HepG2 (cell line): ENCODE results near the gene MTRFR. TPM values are rescaled to one million over a fixed set of nuclear protein-coding genes. Genes with fewer than 3 reads are reported as not detected.

Experiments used
- ASH2L ChIP-seq: fragments of 300-600, 200-600 bp; sonication (generic); IDR thresholded peaks from 2 replicates; pipeline ENCODE4 v1.7.0; 2017; ENCODE audit warnings: low read depth, mild to moderate bottlenecking, moderate library complexity, mixed read lengths, low read length; ENCODE audit not compliant: insufficient read length
- CHD4 ChIP-seq: fragments of 200-600 bp; sonication (generic); IDR thresholded peaks from 2 replicates; pipeline ENCODE4 v1.7.0; 2017; ENCODE audit warnings: mild to moderate bottlenecking, low read length, borderline replicate concordance
- ERF ChIP-seq: IDR thresholded peaks from 2 replicates; pipeline ENCODE4 v1.6.1; 2018; ENCODE audit warnings: missing biosample characterization, missing genetic modification reagents
- GABPA ChIP-seq, 2 experiments: IDR thresholded peaks; 2 replicates each; pipeline ENCODE4 v1.6.1; 2011 to 2016; ENCODE audit warnings: low read depth in 2 of 2, low read length in 1 of 2, missing biosample characterization in 1 of 2, missing genetic modification characterization in 1 of 2
- HMGA1 ChIP-seq: sonication (generic); formaldehyde crosslinking; conservative IDR thresholded peaks from 2 replicates; pipeline ENCODE4 v1.4.0; 2020; ENCODE audit warnings: missing genetic modification reagents
- LCORL ChIP-seq, 2 experiments: fragments of 450-650 bp in 1 of 2; sonication (generic) in 1 of 2; formaldehyde crosslinking in 1 of 2; IDR thresholded peaks; 2 replicates each; pipeline versions ENCODE4 v1.5.0 to v1.6.1; 2017 to 2020; ENCODE audit warnings: antibody characterized with exemption in 1 of 2, missing genetic modification reagents in 1 of 2
- PHF20 ChIP-seq: sonication (generic); formaldehyde crosslinking; IDR thresholded peaks from 2 replicates; pipeline ENCODE4 v1.5.0; 2020; ENCODE audit warnings: mild to moderate bottlenecking, missing genetic modification reagents
- PHF21A ChIP-seq: sonication (generic); formaldehyde crosslinking; IDR thresholded peaks from 2 replicates; pipeline ENCODE4 v1.5.0; 2020; ENCODE audit warnings: mild to moderate bottlenecking, missing genetic modification reagents
- PLRG1 ChIP-seq: fragments of 450-650 bp; conservative IDR thresholded peaks from 2 replicates; pipeline ENCODE4 v1.6.1; 2016
- RBAK ChIP-seq: sonication (generic); formaldehyde crosslinking; IDR thresholded peaks from 2 replicates; pipeline ENCODE4 v1.5.1; 2020; ENCODE audit warnings: mild to moderate bottlenecking, missing genetic modification reagents
- SMC3 ChIP-seq: IDR thresholded peaks from 2 replicates; pipeline ENCODE4 v1.6.1; 2011; ENCODE audit warnings: low read length, improper control_type of control experiment
- TBX2 ChIP-seq: sonication (generic); formaldehyde crosslinking; IDR thresholded peaks from 2 replicates; pipeline ENCODE4 v1.5.0; 2020; ENCODE audit warnings: missing genetic modification reagents, mild to moderate bottlenecking, borderline replicate concordance
- TSC22D2 ChIP-seq: sonication (generic); formaldehyde crosslinking; IDR thresholded peaks from 2 replicates; pipeline ENCODE4 v1.5.1; 2020; ENCODE audit warnings: missing genetic modification reagents, mild to moderate bottlenecking, borderline replicate concordance
- U2AF2 ChIP-seq: fragments of 200-400 bp; formaldehyde crosslinking; IDR thresholded peaks from 2 replicates; pipeline ENCODE4 v1.6.1; 2017; ENCODE audit warnings: low read depth, mild to moderate bottlenecking, low read length
- ZKSCAN5 ChIP-seq: sonication (generic); formaldehyde crosslinking; IDR thresholded peaks from 2 replicates; pipeline ENCODE4 v1.5.1; 2020; ENCODE audit warnings: mild to moderate bottlenecking, missing genetic modification reagents
- ZNF224 ChIP-seq: sonication (generic); formaldehyde crosslinking; IDR thresholded peaks from 2 replicates; pipeline ENCODE4 v1.5.0; 2020; ENCODE audit warnings: mild to moderate bottlenecking, missing genetic modification reagents
- ZNF614 ChIP-seq: IDR thresholded peaks from 2 replicates; pipeline ENCODE4 v1.6.1; 2018; ENCODE audit warnings: missing biosample characterization, missing genetic modification reagents, inconsistent platforms, borderline replicate concordance
- ZNF747 ChIP-seq: sonication (generic); formaldehyde crosslinking; IDR thresholded peaks from 2 replicates; pipeline ENCODE4 v1.8.1; 2023; ENCODE audit warnings: missing genetic modification reagents, mild to moderate bottlenecking, borderline replicate concordance
- ZNF766 ChIP-seq: sonication (generic); formaldehyde crosslinking; IDR thresholded peaks from 2 replicates; pipeline ENCODE4 v1.5.0; 2020; ENCODE audit warnings: missing genetic modification reagents, borderline replicate concordance
- ZNF781 ChIP-seq: sonication (generic); formaldehyde crosslinking; IDR thresholded peaks from 2 replicates; pipeline ENCODE4 v1.5.1; 2020; ENCODE audit warnings: borderline replicate concordance, mild to moderate bottlenecking, missing genetic modification reagents; ENCODE audit errors: not compliant biosample characterization
- ZNF850 ChIP-seq: sonication (generic); formaldehyde crosslinking; conservative IDR thresholded peaks from 2 replicates; pipeline ENCODE4 v1.9.0; 2021; ENCODE audit warnings: mild to moderate bottlenecking, missing genetic modification reagents
- ZZZ3 ChIP-seq: sonication (generic); formaldehyde crosslinking; IDR thresholded peaks from 2 replicates; pipeline ENCODE4 v1.4.0; 2020; ENCODE audit warnings: missing genetic modification reagents, mild to moderate bottlenecking, borderline replicate concordance
- polyA plus RNA-seq, 8 experiments: library from polyadenylated mRNA; depleted of rRNA in 3 of 8; stranded (reverse) in 7 of 8; unstranded in 1 of 8; fragments of >200 nt; fragmentation: Illumina TruSeq in 4 of 8; extraction: Trizol in 4 of 8; gene quantifications; 2 replicates each; pipeline versions ENCODE4 v1.2.1 to v1.2.3, GENCODE V29; 2011 to 2016; ENCODE audit warnings: low read depth in 4 of 8, missing spikeins in 1 of 8, mixed read lengths in 1 of 8; ENCODE audit not compliant: insufficient read depth in 1 of 8
- total RNA-seq, 5 experiments: library from RNA; depleted of rRNA; stranded (reverse); fragments of >200 nt; fragmentation: Illumina TruSeq; extraction: Trizol; gene quantifications; 2 replicates each; pipeline ENCODE4 v1.2.3, GENCODE V29; 2016; ENCODE audit warnings: low read depth in 1 of 5
- TF ChIP-seq, protein P1 (sequence below): IDR thresholded peaks from 2 replicates; pipeline ENCODE4 v1.6.1; 2016; ENCODE audit warnings: low read depth, borderline replicate concordance
- TF ChIP-seq, protein P2 (sequence below): IDR thresholded peaks from 2 replicates; pipeline ENCODE4 v1.6.1; 2012; ENCODE audit warnings: low read depth, low read length, improper control_type of control experiment
- TF ChIP-seq, protein P3 (sequence below): sonication (generic); formaldehyde crosslinking; IDR thresholded peaks from 2 replicates; pipeline ENCODE4 v1.4.0; 2020; ENCODE audit warnings: missing genetic modification reagents
- TF ChIP-seq, protein P4 (sequence below): sonication (generic); formaldehyde crosslinking; IDR thresholded peaks from 2 replicates; pipeline ENCODE4 v1.4.0; 2020; ENCODE audit warnings: missing genetic modification reagents

Gene MTRFR
- total and polyA plus RNA-seq, 2 of the 13 experiments (the other 11 are each of a cell fraction or from before 2014, with no cell fraction given): 7.1 to 9.9 TPM

DNA sequence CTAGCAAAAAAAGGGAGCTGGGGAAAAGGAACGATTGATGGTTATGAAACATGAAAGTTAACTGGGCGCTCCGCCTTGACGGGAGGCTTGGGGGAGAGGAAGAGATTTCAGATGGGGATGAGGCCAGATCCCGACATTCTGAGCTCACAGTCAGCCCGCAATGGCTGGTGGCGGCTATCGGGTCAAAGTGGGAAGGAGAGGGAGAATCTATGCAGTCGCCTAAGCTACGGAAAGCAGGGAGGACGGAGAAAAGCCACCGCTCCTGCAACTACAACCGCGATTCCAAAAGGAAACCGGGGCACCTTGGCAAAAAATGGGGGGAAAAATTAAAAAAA is 797 bp upstream of the MTRFR start (continued):
- TF ChIP-seq CHD4: 0 out of 2 replicates have a peak, but pooled peaks have one; percentile 64
- TF ChIP-seq, protein P1, sequence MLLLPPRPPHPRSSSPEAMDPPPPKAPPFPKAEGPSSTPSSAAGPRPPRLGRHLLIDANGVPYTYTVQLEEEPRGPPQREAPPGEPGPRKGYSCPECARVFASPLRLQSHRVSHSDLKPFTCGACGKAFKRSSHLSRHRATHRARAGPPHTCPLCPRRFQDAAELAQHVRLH: no peak; the same call in 1 of the 2 replicates
- no peak for TF ChIP-seq ERF (CRISPR knock-in tag)
- TF ChIP-seq, protein P2, sequence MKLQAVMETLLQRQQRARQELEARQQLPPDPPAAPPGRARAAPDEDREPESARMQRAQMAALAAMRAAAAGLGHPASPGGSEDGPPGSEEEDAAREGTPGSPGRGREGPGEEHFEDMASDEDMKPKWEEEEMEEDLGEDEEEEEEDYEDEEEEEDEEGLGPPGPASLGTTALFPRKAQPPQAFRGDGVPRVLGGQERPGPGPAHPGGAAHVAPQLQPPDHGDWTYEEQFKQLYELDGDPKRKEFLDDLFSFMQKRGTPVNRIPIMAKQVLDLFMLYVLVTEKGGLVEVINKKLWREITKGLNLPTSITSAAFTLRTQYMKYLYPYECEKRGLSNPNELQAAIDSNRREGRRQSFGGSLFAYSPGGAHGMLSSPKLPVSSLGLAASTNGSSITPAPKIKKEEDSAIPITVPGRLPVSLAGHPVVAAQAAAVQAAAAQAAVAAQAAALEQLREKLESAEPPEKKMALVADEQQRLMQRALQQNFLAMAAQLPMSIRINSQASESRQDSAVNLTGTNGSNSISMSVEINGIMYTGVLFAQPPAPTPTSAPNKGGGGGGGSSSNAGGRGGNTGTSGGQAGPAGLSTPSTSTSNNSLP: no peak
- TF ChIP-seq, protein P3, sequence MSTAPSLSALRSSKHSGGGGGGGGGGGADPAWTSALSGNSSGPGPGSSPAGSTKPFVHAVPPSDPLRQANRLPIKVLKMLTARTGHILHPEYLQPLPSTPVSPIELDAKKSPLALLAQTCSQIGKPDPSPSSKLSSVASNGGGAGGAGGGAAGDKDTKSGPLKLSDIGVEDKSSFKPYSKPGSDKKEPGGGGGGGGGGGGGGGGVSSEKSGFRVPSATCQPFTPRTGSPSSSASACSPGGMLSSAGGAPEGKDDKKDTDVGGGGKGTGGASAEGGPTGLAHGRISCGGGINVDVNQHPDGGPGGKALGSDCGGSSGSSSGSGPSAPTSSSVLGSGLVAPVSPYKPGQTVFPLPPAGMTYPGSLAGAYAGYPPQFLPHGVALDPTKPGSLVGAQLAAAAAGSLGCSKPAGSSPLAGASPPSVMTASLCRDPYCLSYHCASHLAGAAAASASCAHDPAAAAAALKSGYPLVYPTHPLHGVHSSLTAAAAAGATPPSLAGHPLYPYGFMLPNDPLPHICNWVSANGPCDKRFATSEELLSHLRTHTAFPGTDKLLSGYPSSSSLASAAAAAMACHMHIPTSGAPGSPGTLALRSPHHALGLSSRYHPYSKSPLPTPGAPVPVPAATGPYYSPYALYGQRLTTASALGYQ: no peak
- TF ChIP-seq GABPA (IDR thresholded peaks at IDR 0.05; ENCODE audit: low read depth, low read length): no peak
- TF ChIP-seq GABPA (CRISPR knock-in tag; IDR thresholded peaks at IDR 0.05; ENCODE audit: low read depth): 0 out of 2 replicates have a peak, but pooled peaks have one; percentile 20
- no peak for TF ChIP-seq PHF20
- TF ChIP-seq ZNF224 (CRISPR knock-in tag): peak; percentile 48; the same call in 1 of the 2 replicates
- no peak for TF ChIP-seq TSC22D2 (CRISPR knock-in tag)
- TF ChIP-seq ZNF747 (CRISPR knock-in tag): peak; percentile 21; the same call in 1 of the 2 replicates
- TF ChIP-seq RBAK: no peak
- TF ChIP-seq PLRG1: no peak
- TF ChIP-seq ASH2L: peak; percentile 66
- TF ChIP-seq ZNF850: 0 out of 2 replicates have a peak, but pooled peaks have one; percentile 4
- no peak for TF ChIP-seq ZNF781 (CRISPR knock-in tag)
- no peak for TF ChIP-seq ZNF614 (CRISPR knock-in tag)
- no peak for TF ChIP-seq U2AF2
- TF ChIP-seq, protein P4, sequence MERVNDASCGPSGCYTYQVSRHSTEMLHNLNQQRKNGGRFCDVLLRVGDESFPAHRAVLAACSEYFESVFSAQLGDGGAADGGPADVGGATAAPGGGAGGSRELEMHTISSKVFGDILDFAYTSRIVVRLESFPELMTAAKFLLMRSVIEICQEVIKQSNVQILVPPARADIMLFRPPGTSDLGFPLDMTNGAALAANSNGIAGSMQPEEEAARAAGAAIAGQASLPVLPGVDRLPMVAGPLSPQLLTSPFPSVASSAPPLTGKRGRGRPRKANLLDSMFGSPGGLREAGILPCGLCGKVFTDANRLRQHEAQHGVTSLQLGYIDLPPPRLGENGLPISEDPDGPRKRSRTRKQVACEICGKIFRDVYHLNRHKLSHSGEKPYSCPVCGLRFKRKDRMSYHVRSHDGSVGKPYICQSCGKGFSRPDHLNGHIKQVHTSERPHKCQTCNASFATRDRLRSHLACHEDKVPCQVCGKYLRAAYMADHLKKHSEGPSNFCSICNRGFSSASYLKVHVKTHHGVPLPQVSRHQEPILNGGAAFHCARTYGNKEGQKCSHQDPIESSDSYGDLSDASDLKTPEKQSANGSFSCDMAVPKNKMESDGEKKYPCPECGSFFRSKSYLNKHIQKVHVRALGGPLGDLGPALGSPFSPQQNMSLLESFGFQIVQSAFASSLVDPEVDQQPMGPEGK (CRISPR knock-in tag): peak; percentile 68; the same call in 1 of the 2 replicates
- no peak for TF ChIP-seq HMGA1
- no peak for TF ChIP-seq LCORL (IDR thresholded peaks at IDR 0.05)
- TF ChIP-seq LCORL (CRISPR knock-in tag; IDR thresholded peaks at IDR 0.05): peak; percentile 13; the same call in 1 of the 2 replicates
- no peak for TF ChIP-seq ZKSCAN5
- no peak for TF ChIP-seq PHF21A (CRISPR knock-in tag)
- TF ChIP-seq ZZZ3: no peak
- peak; percentile 1; the same call in 1 of the 2 replicates for TF ChIP-seq TBX2 (CRISPR knock-in tag)
- TF ChIP-seq SMC3: no peak
- TF ChIP-seq ZNF766 (CRISPR knock-in tag): no peak
